ENCODE data around the gene CADM2. TPM values are rescaled to one million over a fixed set of nuclear protein-coding genes. Genes with fewer than 3 reads are reported as not detected.

CADM2 gene
- total RNA-seq, 2 donors from 2014 or later: 0.27 to 11.7 TPM

DNA sequence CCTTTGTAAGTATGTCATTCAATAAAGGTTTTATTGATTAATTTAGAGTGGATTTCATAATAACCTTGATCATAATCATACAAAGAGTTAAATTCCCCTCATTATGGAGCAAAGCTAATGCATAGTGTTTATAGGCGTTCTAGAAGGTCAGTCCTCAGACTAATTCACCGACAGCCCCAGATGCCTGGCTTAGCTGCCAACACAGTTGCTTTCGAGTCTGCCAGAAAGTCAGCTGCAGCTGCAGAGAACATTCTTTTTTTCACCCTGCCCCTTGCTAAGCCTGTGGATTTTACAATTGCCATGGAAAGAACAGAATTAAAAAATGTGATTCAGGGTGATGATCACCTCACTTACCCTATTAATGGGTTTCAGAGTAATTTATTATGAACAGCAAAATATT lies 21.2 kb downstream of the CADM2 start:
- Histone ChIP-seq H3K36me3 (no peaks in the 10 kb centered on the region), H3K27ac (no peak overlapping the region), H3K4me1 (replicated peaks) (no peaks in the 10 kb centered on the region), H3K27me3 (replicated peaks; ENCODE audit: insufficient read depth) (no peaks in the 10 kb centered on the region), H3K4me3 (no peak overlapping the region), H3K9me3 (no peaks in the 10 kb centered on the region)
- WGBS: 15% methylated on average over 3 of the region's 3 CpGs
- TF ChIP-seq POLR2A (IDR thresholded peaks at IDR 0.05): no peak
- TF ChIP-seq POLR2AphosphoS5 (IDR thresholded peaks at IDR 0.05): no peak
- TF ChIP-seq, protein P1, sequence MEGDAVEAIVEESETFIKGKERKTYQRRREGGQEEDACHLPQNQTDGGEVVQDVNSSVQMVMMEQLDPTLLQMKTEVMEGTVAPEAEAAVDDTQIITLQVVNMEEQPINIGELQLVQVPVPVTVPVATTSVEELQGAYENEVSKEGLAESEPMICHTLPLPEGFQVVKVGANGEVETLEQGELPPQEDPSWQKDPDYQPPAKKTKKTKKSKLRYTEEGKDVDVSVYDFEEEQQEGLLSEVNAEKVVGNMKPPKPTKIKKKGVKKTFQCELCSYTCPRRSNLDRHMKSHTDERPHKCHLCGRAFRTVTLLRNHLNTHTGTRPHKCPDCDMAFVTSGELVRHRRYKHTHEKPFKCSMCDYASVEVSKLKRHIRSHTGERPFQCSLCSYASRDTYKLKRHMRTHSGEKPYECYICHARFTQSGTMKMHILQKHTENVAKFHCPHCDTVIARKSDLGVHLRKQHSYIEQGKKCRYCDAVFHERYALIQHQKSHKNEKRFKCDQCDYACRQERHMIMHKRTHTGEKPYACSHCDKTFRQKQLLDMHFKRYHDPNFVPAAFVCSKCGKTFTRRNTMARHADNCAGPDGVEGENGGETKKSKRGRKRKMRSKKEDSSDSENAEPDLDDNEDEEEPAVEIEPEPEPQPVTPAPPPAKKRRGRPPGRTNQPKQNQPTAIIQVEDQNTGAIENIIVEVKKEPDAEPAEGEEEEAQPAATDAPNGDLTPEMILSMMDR (IDR thresholded peaks at IDR 0.05): no peak
- intact Hi-C loops (cut with DNase I): no loop called here
- no peak for DNase-seq (ENCODE audit: low spot score)

DNA sequence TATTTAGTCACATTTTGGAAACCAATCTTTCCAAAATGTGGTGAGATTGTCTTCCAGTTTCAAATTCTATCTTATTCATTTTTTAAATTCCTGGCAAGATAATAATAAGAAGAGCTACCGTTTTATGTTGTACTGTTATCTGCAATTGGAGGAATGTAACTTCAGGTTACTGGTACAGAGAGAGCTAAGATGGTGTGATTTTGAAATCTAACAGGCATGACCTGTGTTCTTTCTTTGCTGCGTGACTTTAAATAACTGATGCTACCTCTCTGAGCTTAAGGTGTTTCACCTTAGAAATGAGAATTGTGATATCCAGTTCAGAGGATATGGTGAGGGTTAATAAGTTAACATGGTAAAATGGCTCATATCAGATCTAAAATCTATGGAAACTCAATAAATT lies 21.7 kb downstream of the CADM2 start:
- no peak overlapping the region for H3K27ac ChIP-seq
- H3K27me3 ChIP-seq (replicated peaks; ENCODE audit: insufficient read depth): no peaks in the 10 kb centered on the region
- WGBS: 70% methylated on average over 2 of the region's 2 CpGs
- H3K4me3 ChIP-seq: no peak overlapping the region
- no peaks in the 10 kb centered on the region for H3K4me1 ChIP-seq (replicated peaks)
- TF ChIP-seq POLR2A (IDR thresholded peaks at IDR 0.05) (no peak), POLR2AphosphoS5 (IDR thresholded peaks at IDR 0.05) (no peak)
- TF ChIP-seq, protein P1 (IDR thresholded peaks at IDR 0.05): no peak
- intact Hi-C loops (cut with DNase I): no loop called here
- DNase-seq (ENCODE audit: low spot score): no peak
- H3K9me3 ChIP-seq: no peaks in the 10 kb centered on the region
- H3K36me3 ChIP-seq: no peaks in the 10 kb centered on the region

DNA sequence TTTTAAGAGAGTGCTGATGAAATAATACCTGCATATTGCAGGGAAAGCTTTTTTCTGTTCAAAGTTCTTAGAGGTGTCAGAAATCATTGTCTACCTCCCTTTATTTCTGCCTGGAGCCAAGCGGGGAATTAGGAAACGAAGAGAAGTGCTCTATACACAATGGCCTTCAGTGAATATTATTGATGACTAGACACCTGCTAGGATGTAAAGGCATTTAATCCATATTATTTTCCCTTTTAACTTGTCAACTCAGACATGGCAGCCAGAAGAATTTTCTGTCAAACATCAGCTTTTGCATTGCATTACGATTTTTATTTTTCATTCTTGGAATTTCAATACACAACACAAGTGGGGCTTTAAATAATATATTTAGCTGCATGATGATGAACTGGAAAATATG lies 24.7 kb downstream of the CADM2 start:
- WGBS: 93% methylated on average over 3 of the region's 3 CpGs
- H3K27me3 ChIP-seq (replicated peaks; ENCODE audit: insufficient read depth): no peaks in the 10 kb centered on the region
- intact Hi-C loops (cut with DNase I): no loop called here
- DNase-seq (ENCODE audit: low spot score): no peak
- no peaks in the 10 kb centered on the region for H3K9me3 ChIP-seq
- H3K27ac ChIP-seq: no peak overlapping the region
- H3K4me3 ChIP-seq: no peak overlapping the region
- H3K36me3 ChIP-seq: no peaks in the 10 kb centered on the region
- no peaks in the 10 kb centered on the region for H3K4me1 ChIP-seq (replicated peaks)
- TF ChIP-seq POLR2A (IDR thresholded peaks at IDR 0.05): no peak
- TF ChIP-seq, protein P1 (IDR thresholded peaks at IDR 0.05): no peak
- no peak for TF ChIP-seq POLR2AphosphoS5 (IDR thresholded peaks at IDR 0.05)

DNA sequence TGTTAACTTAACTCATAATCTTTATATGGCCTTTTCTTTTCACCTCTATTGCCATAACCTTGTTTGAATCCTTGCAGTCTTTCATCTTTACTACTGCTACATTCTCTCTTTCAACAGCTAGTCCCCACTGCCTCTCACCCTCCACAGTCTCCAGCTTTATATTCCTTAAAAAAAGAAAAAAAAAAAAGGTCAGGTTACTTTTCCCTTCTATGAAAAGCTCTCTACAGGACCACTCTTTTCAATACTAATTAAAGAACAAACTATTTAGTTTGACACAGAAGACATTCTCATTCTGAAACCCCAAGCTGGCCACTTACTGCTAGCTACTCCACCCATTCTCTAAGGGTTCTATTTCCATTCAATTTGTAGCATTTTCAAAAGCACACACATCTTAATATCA lies 25.6 kb downstream of the CADM2 start:
- Histone ChIP-seq H3K9me3 (no peaks in the 10 kb centered on the region), H3K4me3 (no peak overlapping the region), H3K27ac (no peak overlapping the region), H3K4me1 (replicated peaks) (no peaks in the 10 kb centered on the region), H3K36me3 (no peaks in the 10 kb centered on the region), H3K27me3 (replicated peaks; ENCODE audit: insufficient read depth) (no peaks in the 10 kb centered on the region)
- no peak for DNase-seq (ENCODE audit: low spot score)
- TF ChIP-seq POLR2A (IDR thresholded peaks at IDR 0.05) (no peak), POLR2AphosphoS5 (IDR thresholded peaks at IDR 0.05) (no peak)
- TF ChIP-seq, protein P1 (IDR thresholded peaks at IDR 0.05): no peak
- intact Hi-C loops (cut with DNase I): no loop called here

DNA sequence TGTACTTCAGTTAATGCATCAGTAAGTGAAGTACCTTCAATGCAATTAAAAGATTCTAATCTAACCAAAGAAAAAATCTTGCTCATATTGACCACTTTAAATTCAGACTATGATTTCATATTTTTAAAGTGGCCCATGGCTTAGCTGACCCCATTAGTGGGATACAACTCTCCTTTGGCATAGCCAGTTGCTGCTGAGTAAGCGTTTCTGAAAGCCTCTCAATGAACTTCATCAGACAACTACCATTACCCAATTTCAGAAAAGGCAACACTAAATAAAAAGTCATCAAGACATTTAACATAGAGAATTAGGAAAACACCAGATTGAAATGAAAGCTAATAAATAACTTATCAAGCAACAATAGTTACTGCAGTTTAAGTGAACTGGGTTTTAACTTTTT lies 27.0 kb downstream of the CADM2 start:
- TF ChIP-seq POLR2AphosphoS5 (IDR thresholded peaks at IDR 0.05) (no peak), POLR2A (IDR thresholded peaks at IDR 0.05) (no peak)
- TF ChIP-seq, protein P1 (IDR thresholded peaks at IDR 0.05): no peak

More for the DNA sequence above, 27.0 kb downstream of the CADM2 start:
- DNase-seq (ENCODE audit: low spot score): no peak
- Histone ChIP-seq H3K4me3 (no peak overlapping the region), H3K36me3 (no peaks in the 10 kb centered on the region), H3K4me1 (replicated peaks) (no peaks in the 10 kb centered on the region), H3K9me3 (no peaks in the 10 kb centered on the region), H3K27ac (no peak overlapping the region), H3K27me3 (replicated peaks; ENCODE audit: insufficient read depth) (no peaks in the 10 kb centered on the region)
- 90% methylated on average over 1 of the region's 1 CpG for WGBS
- intact Hi-C loops (cut with DNase I): no loop called here

All from prostate gland (tissue), 2 donors.